Endothelial cell of umbilical vein (primary cell): Measurements from ENCODE around the gene ADNP. TPM values are rescaled to one million over a fixed set of nuclear protein-coding genes. Genes with fewer than 3 reads are reported as not detected.
A peak's percentile ranks its signal among the peaks of the same experiment; 100 is the strongest.

Experiments
- BruUV-seq: library from RNA; stranded (reverse); fragments of 400-500 nt; replicated peaks from 2 replicates; lab custom pipeline; 2021; lab: Mats Ljungman, UMichigan
- CTCF ChIA-PET: fragments of 300-600, 350-600 bp; sonication (Branson Sonifier 250); formaldehyde crosslinking; loops from one replicate; lab custom pipeline; 2021; ENCODE audit warnings: antibody characterized with exemption, inconsistent platforms; lab: Charles Lee
- POLR2A ChIA-PET: fragments of 300-600, 350-600 bp; sonication (Branson Sonifier 250); formaldehyde crosslinking; loops from one replicate; lab custom pipeline; 2021; ENCODE audit warnings: antibody characterized with exemption, inconsistent platforms; lab: Charles Lee
- DNase-seq: peaks from one replicate; pipeline ENCODE4 v3.0.0-alpha.2; 2011; ENCODE audit warnings: low read depth, low spot score
- FAIRE-seq: peaks from 2 replicates; lab custom pipeline; 2011; peaks lifted over from hg19 to GRCh38; lab: Jason Lieb, UNC
- H2AFZ ChIP-seq: 2 replicates; pipeline ENCODE4 v1.6.0; 2012; ENCODE audit warnings: low read depth, low read length, control low read depth, inconsistent platforms
- H3K27ac ChIP-seq: 2 replicates; pipeline ENCODE4 v1.5.1; 2011; ENCODE audit warnings: low read depth, mild to moderate bottlenecking, control low read depth, low read length, moderate library complexity; ENCODE audit not compliant: insufficient read depth
- H3K27me3 ChIP-seq, 2 experiments: 2 replicates each; pipeline versions ENCODE4 v1.6.0 to v1.6.1; 2011; ENCODE audit warnings: low read length in 2 of 2, mixed read lengths in 1 of 2; ENCODE audit not compliant: control insufficient read depth in 2 of 2, insufficient read depth in 2 of 2
- H3K36me3 ChIP-seq, 2 experiments: 2 replicates in 1 of 2; 3 replicates in 1 of 2; pipeline ENCODE4 v1.5.1; 2011; ENCODE audit warnings: low read length in 2 of 2, mild to moderate bottlenecking in 1 of 2, moderate library complexity in 1 of 2; ENCODE audit not compliant: control insufficient read depth in 2 of 2, insufficient read depth in 2 of 2; ENCODE audit errors: extremely low read depth in 1 of 2
- H3K4me1 ChIP-seq: 3 replicates; pipeline ENCODE4 v1.5.1; 2011; ENCODE audit warnings: mild to moderate bottlenecking, low read length; ENCODE audit not compliant: control insufficient read depth, insufficient read depth; ENCODE audit errors: extremely low read depth
- H3K4me2 ChIP-seq: 2 replicates; pipeline ENCODE4 v1.6.1; 2011; ENCODE audit warnings: low read length, control low read depth, mixed read lengths; ENCODE audit not compliant: insufficient read depth
- H3K4me3 ChIP-seq, 3 experiments: fragments of 200-600 bp in 1 of 3; sonication (generic), shearing (Covaris generic) in 1 of 3; replicated peaks in 1 of 3; 2 replicates each; pipeline ENCODE4 v1.5.1; 2011 to 2016; ENCODE audit warnings: control low read depth in 3 of 3, low read length in 3 of 3, mild to moderate bottlenecking in 2 of 3, inconsistent platforms in 1 of 3, low read depth in 1 of 3, moderate library complexity in 1 of 3; ENCODE audit not compliant: insufficient read depth in 1 of 3
- H3K79me2 ChIP-seq: 2 replicates; pipeline ENCODE4 v1.6.0; 2012; ENCODE audit warnings: low read length, inconsistent platforms; ENCODE audit not compliant: control insufficient read depth, insufficient read depth
- H3K9ac ChIP-seq: replicated peaks from 2 replicates; pipeline ENCODE3; 2011; ENCODE audit warnings: low read length, control low read depth; ENCODE audit not compliant: insufficient read depth; ENCODE audit errors: extremely low read depth
- H3K9me1 ChIP-seq: replicated peaks from 3 replicates; pipeline ENCODE4 v1.6.0; 2011; ENCODE audit warnings: mild to moderate bottlenecking, low read length; ENCODE audit not compliant: control insufficient read depth, insufficient read depth; ENCODE audit errors: extremely low read depth
- H3K9me3 ChIP-seq: replicated peaks from 2 replicates; pipeline ENCODE4 v1.5.1; 2012; ENCODE audit warnings: low read length, inconsistent platforms; ENCODE audit not compliant: control insufficient read depth, insufficient read depth
- H4K20me1 ChIP-seq: replicated peaks from 2 replicates; pipeline ENCODE3; 2011; ENCODE audit warnings: mild to moderate bottlenecking, low read length; ENCODE audit not compliant: control insufficient read depth, insufficient read depth; ENCODE audit errors: extremely low read depth
- EZH2 ChIP-seq: IDR thresholded peaks from 2 replicates; pipeline ENCODE4 v1.6.1; 2012; ENCODE audit warnings: borderline replicate concordance, low read depth, mild to moderate bottlenecking, moderate library complexity, low read length, inconsistent platforms; ENCODE audit not compliant: severe bottlenecking
- FOS ChIP-seq: IDR thresholded peaks from 2 replicates; pipeline ENCODE4 v1.6.1; 2011; ENCODE audit warnings: mild to moderate bottlenecking, low read length, moderate library complexity, borderline replicate concordance; ENCODE audit not compliant: insufficient read depth
- GATA2 ChIP-seq: IDR thresholded peaks from 2 replicates; pipeline ENCODE4 v1.7.0; 2011; ENCODE audit warnings: low read depth, mild to moderate bottlenecking, moderate library complexity, mixed read lengths, low read length; ENCODE audit not compliant: insufficient read length, insufficient read depth
- JUN ChIP-seq: IDR thresholded peaks from 2 replicates; pipeline ENCODE4 v1.6.1; 2011; ENCODE audit warnings: borderline replicate concordance, low read depth; ENCODE audit not compliant: insufficient read length, insufficient read depth
- MYC ChIP-seq: IDR thresholded peaks from one replicate; pipeline ENCODE4 v1.6.1; 2011; ENCODE audit warnings: mild to moderate bottlenecking, low read depth, low read length
- POLR2A ChIP-seq: IDR thresholded peaks from 2 replicates; pipeline ENCODE4 v1.6.1; 2012; ENCODE audit warnings: low read depth, mild to moderate bottlenecking, control low read depth, low read length
- POLR2AphosphoS5 ChIP-seq: IDR thresholded peaks from 2 replicates; pipeline ENCODE4 v1.6.1; 2012; ENCODE audit warnings: low read depth, mild to moderate bottlenecking, control low read depth, low read length, moderate library complexity; ENCODE audit not compliant: insufficient read depth
- dilution Hi-C: fragments of 300-500 bp; cut with MboI; formaldehyde crosslinking; loops from one replicate; pipeline ENCODE4 v1.15.0; 2019; ENCODE audit warnings: low sequenced_read_pairs; ENCODE audit not compliant: extremely low pct_ligation_motif_present
- intact Hi-C: fragments of 100-400 bp; cut with micrococcal nuclease; formaldehyde crosslinking; loops from one replicate; pipeline ENCODE4 v1.10.0; 2022
- polyA plus RNA-seq, 4 experiments: library from polyadenylated mRNA; depleted of rRNA in 3 of 4; stranded (reverse) in 3 of 4; unstranded in 1 of 4; fragments of >200 nt; gene quantifications; 2 replicates each; pipeline versions ENCODE4 v1.2.1 to v1.2.3, GENCODE V29; 2011 to 2012; ENCODE audit warnings: missing spikeins in 1 of 4
- total RNA-seq: library from RNA; stranded (reverse); gene quantifications from 2 replicates; pipeline ENCODE4 v1.2.3, GENCODE V29; 2021
- TF ChIP-seq, protein P1 (sequence below): IDR thresholded peaks from 2 replicates; pipeline ENCODE4 v1.6.1; 2011; ENCODE audit not compliant: insufficient read depth, insufficient read length
- TF ChIP-seq, protein P2 (sequence below), 2 donors: IDR thresholded peaks; 1 replicate in 1 of 2; 2 replicates in 1 of 2; pipeline ENCODE4 v1.5.1; 2011; ENCODE audit warnings: low read length in 2 of 2, mild to moderate bottlenecking in 2 of 2, moderate library complexity in 2 of 2, control low read depth in 1 of 2, inconsistent platforms in 1 of 2, low read depth in 1 of 2; ENCODE audit not compliant: insufficient read depth in 1 of 2; ENCODE audit errors: extremely low read depth in 1 of 2

Gene ADNP
- total and polyA plus RNA-seq, 2 donors (not counting 3 experiments of a cell fraction or from before 2014, with no cell fraction given): 17.8 to 66.0 TPM

DNA sequence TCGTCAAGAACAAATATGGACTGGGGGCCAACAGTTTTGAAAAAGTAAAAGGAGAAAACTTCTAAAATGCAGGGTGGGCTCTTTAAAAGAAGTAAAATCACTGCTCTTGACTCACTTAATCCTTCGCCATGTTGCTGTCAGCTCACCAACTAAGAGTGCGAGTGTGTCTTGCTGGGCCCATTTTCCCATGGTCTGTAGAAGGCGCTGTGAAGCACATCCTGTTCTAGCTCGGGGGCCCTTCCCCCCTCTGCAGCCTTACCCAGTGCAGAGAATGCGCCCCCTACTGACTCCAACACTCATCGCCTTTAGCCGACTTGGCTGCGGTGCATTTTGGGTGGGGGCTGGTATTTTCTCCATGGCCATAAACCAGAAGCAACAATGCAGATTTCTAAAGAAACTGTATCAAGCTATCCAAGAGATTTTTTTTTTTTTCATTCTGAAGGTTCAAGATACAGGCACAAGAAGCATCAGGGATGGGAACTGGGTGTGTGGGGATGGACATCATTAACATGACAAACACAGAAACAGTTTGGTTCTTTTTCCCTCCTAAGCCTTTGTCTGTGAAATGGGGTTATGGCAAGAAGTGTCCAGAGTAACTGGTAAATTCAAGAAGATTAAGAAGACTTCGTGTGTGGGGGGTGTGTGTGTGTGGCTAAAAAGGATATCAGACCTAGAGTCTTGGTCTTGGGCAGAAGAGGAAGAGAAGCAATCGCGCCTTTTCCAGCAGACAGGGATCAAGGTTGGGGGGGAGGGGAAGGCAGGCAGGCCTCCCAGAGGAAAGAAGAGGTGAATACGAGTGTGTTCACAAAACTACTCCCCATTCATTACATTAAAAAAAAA, 1.7 kb downstream of the ADNP start:
- peaks cover 33% of the 10 kb centered on the region for H4K20me1 ChIP-seq
- peak; percentile 92 for DNase-seq
- peak; percentile 60 for TF ChIP-seq POLR2AphosphoS5
- TF ChIP-seq POLR2A: peak; percentile 15
- TF ChIP-seq, protein P1, sequence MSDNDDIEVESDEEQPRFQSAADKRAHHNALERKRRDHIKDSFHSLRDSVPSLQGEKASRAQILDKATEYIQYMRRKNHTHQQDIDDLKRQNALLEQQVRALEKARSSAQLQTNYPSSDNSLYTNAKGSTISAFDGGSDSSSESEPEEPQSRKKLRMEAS: no peak
- TF ChIP-seq JUN: no peak
- TF ChIP-seq FOS: peak; percentile 4
- TF ChIP-seq, protein P2, sequence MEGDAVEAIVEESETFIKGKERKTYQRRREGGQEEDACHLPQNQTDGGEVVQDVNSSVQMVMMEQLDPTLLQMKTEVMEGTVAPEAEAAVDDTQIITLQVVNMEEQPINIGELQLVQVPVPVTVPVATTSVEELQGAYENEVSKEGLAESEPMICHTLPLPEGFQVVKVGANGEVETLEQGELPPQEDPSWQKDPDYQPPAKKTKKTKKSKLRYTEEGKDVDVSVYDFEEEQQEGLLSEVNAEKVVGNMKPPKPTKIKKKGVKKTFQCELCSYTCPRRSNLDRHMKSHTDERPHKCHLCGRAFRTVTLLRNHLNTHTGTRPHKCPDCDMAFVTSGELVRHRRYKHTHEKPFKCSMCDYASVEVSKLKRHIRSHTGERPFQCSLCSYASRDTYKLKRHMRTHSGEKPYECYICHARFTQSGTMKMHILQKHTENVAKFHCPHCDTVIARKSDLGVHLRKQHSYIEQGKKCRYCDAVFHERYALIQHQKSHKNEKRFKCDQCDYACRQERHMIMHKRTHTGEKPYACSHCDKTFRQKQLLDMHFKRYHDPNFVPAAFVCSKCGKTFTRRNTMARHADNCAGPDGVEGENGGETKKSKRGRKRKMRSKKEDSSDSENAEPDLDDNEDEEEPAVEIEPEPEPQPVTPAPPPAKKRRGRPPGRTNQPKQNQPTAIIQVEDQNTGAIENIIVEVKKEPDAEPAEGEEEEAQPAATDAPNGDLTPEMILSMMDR (IDR thresholded peaks at IDR 0.05; ENCODE audit: extremely low read depth in 1 of 2, insufficient read depth in 1 of 2, low read depth in 1 of 2, low read length in 2 of 2): peak; percentile 95 to 98
- no peak for TF ChIP-seq GATA2
- TF ChIP-seq EZH2: no peak
- no peak for TF ChIP-seq MYC
- no peaks in the 10 kb centered on the region for H3K9me1 ChIP-seq
- no peaks in the 10 kb centered on the region for H3K27me3 ChIP-seq
- BruUV-seq: TSS peak; percentile 25
- peak overlapping the region; percentile 63 to 100 (median 90) for H3K4me3 ChIP-seq
- peaks cover 2 to 33% of the 10 kb centered on the region in 2 experiments for H3K36me3 ChIP-seq
- H3K4me1 ChIP-seq: peaks cover 22% of the 10 kb centered on the region
- intact Hi-C loops (loop anchor here (1.0 kb wide), 3 partner anchors 13 to 135 kb away; no protein-coding TSS in a partner anchor), dilution Hi-C loops (no loop called here)
- peak; percentile 92 for FAIRE-seq
- H3K9ac ChIP-seq: peak overlapping the region; percentile 81
- ChIA-PET POLR2A (interaction anchor here (0.6 to 2.2 kb wide), 5 partner anchors 9 to 139 kb away, joined by 3 to 7 read pairs (median 4); partner anchors contain the start of genes DPM1 and MOCS3), CTCF (interaction anchor here (0.6 to 11.1 kb wide), 20 partner anchors 9 to 318 kb away, joined by 3 to 119 read pairs (median 5); partner anchors contain the start of genes BCAS4, DPM1 and MOCS3)
- peaks cover 65% of the 10 kb centered on the region for H3K79me2 ChIP-seq
- peak overlapping the region; percentile 50 for H3K27ac ChIP-seq
- H2AFZ ChIP-seq: no peak overlapping the region
- H3K4me2 ChIP-seq: peak overlapping the region; percentile 91
- H3K9me3 ChIP-seq: no peaks in the 10 kb centered on the region
